ENCODE data around the gene IFITM1.
A peak's percentile ranks its signal among the peaks of the same experiment; 100 is the strongest.
"Not testable (repeated sequence)": the region's sequence is repeated elsewhere in the genome, so short reads cannot be mapped to it uniquely, and the experiment has no call there.

The IFITM1 gene

DNA sequence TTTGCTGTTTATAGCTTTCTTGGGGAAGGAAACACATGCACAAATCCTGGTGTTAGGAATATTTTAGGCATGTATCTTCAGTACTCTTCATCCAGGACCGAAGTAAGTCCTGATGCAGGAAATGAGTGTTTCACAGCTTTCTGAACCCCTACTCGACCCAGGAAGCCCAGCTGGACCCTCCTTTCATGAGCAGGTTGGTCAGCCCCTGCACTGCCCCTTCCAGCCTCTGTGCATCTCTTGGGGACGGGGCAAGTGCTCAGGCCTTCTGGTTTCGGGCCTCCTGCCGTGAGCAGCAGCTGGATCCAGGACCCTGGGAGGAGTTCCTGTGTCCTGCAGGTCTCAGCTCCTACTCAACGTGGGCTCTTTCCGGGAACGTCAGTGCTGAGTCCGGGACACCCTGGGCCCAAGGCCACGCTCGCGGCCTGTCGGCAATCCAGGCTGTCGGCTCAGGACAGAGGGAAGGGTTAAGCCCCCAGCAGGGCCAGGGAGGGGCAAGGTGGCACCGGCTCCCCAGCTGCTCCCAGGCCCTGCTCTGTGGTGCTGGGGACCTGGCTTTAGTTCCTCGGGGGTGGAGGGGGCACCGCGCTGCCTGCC lies 3.8 kb upstream of the IFITM1 start:
- not testable (repeated sequence) for DNase-seq

DNA sequence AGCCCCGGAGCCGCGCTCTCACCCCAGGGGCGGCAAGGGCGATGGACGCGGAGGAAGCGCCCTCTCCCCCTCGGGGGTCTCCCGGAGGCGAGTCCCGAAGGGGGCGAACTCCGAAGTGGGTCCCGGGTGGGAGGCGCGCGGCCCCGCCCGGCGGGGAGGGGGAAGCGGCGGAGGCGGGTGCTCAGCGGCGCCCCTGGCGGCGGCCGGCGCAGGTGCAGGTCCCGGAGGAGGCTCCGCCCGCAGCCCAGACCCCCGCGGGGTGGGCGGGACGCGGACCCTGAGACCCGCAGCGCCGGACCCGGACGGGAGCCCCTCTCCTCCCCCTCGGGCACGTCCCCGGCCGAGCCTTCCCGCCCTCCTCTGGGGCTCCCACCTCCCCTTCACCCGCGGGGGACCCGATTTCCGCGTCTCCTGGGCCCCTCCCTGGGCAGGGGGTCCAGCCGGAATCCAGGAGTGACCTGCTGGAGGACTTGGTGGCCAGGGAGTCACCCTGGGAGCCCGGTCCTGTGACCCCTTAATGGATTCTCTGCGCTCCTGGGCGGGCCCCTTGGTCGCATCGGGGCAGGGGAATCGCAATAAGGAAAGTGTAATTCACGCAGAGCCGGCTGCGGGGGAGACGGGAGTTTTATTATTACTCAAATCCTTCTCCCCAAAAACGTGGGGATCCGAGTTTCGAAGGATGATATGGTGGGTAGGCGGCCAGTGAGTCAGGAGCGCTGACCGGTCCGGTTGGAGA lies 2.7 kb upstream of the IFITM1 start:
- DNase-seq: not testable (repeated sequence)

DNA sequence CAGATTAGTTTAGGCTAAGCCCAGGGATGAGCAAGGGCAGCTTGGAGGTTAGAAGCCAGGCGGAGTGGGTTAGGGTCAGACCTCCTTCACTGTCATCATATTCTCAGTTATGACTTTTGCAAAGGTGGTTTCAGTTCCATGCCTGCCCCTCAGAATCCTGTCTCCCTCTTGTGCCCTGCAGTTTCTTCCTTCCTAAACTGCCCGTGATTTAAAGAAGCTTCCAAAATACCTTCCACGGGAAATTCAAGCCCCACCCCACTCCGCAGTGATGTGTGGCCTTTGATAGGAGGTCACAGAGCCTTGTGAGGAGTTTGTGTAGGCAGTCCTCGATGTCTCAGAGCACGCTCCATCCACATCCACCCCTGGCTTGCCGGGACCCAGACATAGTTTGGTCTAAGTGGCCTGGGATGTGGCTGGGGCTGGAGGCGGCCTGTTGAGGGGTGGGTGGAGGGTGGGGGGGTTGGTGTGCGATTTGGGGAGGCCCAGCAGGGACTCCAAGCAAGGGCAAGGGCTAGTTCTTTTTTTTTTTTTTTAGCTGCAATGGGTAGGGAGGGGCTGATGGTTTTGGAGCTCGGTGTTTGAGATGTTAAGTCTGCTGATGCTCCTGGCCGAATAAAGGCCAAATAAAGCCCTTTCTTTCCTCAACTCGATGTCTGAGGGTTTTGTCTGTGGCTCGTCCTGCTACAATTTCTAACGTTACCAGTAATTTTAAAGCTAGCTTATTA lies 1.6 kb upstream of the IFITM1 start:
- DNase-seq: no peak

DNA sequence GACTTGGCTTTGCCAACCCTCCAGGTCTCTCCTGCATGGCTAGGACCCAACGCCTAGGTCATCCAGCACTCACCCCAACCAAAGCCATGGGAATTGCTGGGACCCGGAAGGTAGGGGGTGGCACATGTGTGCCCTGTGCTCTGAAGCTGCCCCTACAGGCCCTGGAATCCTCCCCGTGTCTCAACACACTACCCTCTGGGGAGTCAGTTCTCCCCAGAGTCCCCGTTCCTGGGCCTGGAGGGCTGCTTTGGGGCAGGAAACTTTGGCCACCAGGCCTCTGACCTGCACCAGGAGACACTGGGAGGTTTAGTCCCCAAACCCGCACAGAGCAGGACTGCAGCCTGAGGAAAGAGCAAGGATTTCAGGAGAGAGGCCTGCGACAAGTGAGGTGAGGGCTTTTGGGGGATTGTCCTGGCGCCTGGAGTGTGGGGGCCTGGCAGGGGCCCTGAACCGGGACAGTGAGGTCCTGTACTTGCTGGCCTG lies 495 bp upstream of the IFITM1 start:
- no peak for DNase-seq

DNA sequence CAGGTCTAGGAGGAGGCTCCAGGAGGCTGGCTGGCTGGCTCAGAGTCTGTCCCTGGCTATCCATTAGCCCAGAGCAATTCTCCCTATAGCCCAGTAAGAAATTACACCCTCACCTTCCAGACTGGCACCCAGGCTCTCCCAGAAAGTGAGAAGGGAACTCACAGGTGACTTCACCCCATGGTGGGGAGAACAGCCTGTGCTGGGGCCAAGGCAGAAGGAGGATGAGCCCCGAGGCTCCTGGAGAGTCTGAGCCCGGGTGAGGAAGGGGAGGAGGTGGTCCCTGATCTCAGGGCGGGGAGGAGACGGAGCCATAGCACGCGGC lies 675 bp downstream of the IFITM1 start:
- DNase-seq: not testable (repeated sequence)

DNA sequence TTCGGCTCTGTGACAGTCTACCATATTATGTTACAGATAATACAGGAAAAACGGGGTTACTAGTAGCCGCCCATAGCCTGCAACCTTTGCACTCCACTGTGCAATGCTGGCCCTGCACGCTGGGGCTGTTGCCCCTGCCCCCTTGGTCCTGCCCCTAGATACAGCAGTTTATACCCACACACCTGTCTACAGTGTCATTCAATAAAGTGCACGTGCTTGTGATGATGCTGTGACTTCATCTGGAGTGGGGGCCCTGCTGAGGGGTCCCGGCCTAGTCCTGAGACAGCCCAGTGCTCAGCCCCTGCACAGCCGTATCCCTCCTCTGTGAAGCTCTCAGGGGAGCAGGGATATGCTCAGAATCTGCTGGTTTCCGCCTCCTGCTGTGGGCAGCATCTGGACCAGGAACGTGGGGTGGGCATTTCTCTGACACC lies 1.2 kb downstream of the IFITM1 start:
- DNase-seq: no peak

DNA sequence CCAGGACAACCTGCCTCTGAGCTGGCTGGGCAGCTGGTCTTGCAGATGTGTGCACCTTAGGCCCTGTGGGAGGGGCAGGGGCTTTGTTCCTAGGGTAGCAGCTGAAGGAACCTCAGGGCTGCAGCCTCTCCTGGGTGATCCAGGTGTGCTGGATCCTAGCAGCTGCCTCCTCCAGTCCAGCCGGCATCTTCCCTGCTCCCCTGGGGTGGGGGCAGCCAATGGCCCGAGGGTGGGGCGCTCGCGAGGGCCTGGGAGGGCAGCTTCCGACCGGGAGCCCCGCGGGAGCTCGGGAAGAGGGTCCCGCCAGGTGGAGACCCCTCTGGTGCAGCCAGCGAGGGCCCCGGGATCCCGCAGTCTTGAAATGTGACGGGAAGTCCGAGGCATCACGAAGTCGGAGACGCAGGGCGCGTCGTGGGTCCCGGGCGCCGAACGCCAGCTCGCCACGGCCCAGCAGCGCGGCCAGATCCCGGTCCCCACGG lies 1.7 kb downstream of the IFITM1 start:
- DNase-seq: no peak

DNA sequence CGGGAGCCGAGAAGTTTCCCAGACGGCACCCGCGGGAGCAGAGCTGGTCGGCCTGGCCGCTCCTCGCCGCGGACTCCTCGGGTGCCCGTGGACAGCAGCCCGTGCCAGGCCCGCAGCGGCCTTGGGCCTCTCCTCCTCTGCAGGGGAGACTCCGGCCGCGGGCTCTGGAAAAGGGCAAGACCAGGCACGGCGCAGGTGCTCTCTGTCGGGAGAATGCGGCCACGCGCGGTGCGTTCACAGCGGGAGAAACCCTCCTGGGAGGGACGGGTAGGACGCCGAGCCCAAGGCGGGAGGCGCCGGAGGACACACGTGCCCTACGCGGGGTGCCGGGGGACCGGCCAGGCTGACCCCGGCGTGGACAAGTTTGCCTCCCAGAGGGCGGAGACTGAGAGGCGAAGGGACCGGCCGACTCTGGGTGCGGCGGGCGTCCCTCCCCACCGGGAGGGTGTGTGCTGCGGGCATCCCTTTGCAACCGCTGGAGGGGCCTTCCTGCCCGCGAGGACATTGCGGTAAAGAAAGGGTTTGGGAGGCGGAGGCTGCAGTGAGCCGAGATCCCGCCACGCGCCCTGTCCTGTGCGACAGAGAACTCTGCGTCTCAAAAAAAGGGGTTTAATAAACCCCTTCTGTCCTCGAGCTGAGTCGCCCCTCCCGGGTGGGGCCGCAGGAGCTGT lies 2.3 kb downstream of the IFITM1 start:
- DNase-seq: no peak

DNA sequence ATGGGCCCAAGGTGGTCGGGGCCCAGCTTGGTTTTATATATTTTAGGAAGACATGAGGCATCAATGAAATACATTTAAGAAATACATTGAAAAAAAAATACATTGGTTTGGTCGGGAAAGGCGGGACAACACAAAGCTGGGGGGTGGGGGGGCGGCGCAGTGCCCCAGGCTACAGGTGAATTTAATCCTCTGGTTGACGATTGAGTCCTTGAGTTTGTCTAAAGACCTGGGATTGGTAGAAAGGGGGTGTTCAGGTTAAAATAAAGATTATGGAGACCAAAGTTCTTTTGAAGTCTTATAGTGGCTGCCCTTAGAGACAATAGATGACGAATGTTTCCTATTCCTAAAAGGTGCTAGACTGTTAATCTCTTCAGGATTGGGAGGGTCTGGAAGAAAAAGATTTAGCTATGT lies 3.1 kb downstream of the IFITM1 start:
- no peak for DNase-seq

DNA sequence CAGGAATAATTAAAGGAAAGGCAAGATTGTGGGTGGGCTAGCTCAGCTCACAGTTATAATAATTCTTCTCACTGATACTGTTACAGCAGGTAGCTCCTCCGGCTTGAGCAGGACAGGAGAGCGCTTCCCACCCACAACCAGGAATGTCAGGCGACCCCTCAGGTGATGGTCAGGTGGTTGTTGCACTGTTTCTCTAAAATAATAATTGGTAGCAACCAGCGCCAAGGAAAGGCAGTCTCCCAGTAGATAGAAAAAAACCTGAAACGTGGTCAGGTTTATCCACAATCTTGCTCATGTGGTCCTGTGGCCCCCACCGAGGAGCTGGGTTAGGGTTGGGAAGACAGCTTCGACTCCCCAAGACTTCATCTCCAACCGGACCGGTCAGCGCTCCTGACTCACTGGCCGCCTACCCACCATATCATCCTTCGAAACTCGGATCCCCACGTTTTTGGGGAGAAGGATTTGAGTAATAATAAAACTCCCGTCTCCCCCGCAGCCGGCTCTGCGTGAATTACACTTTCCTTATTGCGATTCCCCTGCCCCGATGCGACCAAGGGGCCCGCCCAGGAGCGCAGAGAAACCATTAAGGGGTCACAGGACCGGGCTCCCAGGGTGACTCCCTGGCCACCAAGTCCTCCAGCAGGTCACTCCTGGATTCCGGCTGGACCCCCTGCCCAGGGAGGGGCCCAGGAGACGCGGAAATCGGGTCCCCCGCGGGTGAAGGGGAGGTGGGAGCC lies 4.0 kb downstream of the IFITM1 start:
- not testable (repeated sequence) for DNase-seq

DNA sequence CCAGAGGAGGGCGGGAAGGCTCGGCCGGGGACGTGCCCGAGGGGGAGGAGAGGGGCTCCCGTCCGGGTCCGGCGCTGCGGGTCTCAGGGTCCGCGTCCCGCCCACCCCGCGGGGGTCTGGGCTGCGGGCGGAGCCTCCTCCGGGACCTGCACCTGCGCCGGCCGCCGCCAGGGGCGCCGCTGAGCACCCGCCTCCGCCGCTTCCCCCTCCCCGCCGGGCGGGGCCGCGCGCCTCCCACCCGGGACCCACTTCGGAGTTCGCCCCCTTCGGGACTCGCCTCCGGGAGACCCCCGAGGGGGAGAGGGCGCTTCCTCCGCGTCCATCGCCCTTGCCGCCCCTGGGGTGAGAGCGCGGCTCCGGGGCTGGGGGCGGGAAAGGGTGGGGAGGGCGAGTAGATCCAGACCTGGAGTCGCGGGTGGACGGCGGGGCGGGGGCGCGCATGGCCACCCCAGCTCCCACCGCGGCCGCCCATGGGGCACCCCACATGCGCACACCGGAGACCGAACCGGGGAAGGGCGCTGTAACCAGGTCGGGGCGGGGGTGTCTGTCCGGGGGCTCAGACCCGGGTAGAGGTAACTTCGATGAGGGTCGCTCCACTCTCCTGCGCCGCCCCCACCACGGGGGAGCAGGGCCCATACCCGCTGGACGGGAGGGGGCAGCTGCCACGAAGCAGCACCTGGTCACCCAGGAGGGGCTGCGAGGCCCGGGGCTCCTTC lies 4.7 kb downstream of the IFITM1 start:
- not testable (repeated sequence) for DNase-seq

DNA sequence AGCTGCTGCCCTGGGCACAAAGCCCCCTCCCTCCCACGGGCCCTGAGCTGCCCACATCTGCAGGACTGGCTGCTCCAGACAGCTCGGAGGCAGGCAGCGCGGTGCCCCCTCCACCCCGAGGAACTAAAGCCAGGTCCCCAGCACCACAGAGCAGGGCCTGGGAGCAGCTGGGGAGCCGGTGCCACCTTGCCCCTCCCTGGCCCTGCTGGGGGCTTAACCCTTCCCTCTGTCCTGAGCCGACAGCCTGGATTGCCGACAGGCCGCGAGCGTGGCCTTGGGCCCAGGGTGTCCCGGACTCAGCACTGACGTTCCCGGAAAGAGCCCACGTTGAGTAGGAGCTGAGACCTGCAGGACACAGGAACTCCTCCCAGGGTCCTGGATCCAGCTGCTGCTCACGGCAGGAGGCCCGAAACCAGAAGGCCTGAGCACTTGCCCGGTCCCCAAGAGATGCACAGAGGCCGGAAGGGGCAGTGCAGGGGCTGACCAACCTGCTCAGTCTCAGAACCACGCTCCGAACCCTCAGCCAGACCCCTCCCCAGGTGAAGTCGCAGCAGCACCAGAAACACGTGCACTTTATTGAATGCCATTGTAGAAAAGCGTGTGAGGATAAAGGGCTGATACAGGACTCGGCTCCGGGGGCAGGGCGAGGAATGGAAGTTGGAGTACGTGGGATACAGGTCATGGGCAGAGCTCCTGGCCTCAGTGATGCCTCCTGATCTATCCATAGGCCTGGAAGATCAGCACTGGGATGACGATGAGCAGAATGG lies 5.5 kb downstream of the IFITM1 start:
- not testable (repeated sequence) for DNase-seq

DNA sequence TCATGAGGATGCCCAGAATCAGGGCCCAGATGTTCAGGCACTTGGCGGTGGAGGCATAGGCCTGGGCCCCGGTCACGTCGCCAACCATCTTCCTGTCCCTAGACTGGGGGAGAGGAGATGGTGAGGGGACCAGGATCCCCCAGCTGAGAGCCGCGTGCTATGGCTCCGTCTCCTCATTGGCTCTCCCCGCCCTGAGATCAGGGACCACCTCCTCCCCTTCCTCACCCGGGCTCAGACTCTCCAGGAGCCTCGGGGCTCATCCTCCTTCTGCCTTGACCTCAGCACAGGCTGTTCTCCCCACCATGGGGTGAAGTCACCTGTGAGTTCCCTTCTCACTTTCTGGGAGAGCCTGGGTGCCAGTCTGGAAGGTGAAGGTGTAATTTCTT lies 6.0 kb downstream of the IFITM1 start:
- DNase-seq: not testable (repeated sequence)

DNA sequence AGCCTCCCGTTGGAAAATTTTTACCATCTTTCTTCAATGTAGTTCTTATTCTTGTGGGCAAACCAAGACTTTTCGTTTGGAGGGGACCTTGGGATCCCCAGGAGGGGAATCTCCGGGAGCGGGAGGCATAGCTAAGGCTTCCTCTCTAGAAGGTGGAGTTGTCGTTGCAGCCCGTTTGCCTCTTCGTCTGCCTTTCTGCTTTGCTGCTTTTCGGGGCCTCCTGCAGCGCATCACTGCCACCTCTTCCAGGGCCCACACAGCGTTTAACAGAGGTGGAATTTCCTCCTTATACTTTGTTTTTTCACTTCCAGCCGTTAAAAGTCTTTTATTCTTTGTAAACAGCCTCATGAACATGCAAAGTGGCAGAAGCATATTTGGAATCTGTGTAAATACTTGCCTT lies 10.3 kb downstream of the IFITM1 start:
- no peak for DNase-seq

DNA sequence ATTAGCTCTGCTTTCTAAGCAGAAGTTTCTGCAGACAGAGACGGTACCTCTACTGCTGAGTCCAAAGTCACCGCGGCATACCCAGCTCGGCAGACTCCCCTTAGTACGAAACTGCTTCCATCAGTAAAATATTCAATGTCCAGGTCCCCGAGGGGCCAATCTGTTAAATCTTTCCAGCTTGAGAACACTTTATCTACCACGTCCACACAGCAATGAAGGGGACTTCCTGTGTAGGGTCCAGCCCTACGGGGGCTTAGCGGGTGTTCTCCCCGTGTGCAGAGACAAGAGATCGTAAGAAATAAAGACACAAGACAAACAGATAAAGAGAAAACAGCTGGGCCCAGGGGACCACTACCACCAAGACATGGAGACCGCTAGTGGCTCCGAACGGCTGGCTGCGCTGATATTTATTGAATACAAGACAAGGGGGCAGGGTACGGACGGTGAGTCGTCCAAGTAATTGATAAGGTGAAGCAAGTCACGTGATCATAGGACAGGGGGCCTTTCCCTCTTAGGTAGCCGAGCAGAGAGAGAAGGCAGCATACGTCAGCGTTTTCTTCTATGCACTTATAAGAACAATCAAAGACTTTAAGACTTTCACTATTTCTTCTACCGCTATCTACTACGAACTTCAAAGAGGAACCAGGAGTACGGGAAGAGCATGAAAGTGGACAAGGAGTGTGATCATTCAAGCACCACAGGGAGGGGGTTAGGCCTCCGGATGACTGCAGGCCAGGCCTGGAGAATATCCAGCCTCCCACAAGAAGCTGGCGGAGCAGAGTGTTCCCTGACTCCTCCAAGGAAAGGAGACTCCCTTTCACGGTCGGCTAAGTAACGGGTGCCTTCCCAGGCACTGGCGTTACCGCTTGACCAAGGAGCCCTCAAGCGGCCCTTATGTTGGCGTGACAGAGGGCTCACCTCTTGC lies 11.0 kb downstream of the IFITM1 start:
- DNase-seq: not testable (repeated sequence)

DNA sequence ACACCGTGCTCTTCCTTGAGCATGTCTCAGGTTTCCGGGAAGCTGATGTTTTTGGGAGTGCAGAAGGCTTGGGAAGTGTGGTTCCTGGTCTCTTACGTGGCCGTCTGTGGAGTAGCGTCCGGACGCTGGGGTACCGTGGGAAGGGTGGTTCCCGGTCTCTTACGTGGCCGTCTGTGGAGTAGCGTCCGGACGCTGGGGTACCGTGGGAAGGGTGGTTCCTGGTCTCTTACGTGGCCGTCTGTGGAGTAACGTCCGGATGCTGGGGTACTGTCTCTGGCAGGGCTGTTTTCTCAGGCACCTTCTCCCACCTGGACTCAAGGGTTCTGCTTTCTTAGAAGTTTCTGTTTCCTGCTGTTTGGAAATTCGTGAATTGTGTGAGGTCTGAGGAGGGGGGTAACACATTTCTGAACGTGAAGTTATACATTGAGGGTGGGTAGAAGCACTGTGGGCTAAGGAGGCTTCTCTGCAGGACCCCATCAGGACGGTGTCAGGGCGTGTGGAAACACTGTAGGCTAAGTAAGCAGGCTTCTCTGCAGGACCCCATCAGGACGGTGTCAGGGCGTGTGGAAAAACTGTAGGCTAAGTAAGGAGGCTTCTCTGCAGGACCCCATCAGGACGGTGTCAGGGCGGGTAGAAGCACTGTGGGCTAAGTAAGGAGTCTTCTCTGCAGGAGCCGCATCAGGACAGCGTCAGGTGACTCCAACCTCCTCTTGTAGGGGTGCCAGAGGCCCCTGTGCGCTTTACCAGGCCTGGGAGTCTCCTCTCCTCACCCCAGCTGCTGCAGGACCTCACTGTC lies 12.2 kb downstream of the IFITM1 start:
- DNase-seq: no peak

DNA sequence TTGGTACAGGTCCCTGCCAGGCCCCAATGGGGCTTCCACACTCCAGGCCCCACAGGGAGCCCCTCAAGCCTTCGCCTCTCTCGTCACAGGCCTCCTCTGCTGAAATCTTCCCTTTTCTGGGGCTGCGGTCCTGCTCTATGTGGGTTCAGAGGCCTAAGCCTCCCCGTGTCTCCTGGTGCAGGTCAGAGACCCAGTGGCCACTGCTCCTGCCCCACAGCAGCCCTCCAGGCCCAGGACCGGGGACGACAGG lies 12.7 kb downstream of the IFITM1 start:
- DNase-seq: no peak

DNA sequence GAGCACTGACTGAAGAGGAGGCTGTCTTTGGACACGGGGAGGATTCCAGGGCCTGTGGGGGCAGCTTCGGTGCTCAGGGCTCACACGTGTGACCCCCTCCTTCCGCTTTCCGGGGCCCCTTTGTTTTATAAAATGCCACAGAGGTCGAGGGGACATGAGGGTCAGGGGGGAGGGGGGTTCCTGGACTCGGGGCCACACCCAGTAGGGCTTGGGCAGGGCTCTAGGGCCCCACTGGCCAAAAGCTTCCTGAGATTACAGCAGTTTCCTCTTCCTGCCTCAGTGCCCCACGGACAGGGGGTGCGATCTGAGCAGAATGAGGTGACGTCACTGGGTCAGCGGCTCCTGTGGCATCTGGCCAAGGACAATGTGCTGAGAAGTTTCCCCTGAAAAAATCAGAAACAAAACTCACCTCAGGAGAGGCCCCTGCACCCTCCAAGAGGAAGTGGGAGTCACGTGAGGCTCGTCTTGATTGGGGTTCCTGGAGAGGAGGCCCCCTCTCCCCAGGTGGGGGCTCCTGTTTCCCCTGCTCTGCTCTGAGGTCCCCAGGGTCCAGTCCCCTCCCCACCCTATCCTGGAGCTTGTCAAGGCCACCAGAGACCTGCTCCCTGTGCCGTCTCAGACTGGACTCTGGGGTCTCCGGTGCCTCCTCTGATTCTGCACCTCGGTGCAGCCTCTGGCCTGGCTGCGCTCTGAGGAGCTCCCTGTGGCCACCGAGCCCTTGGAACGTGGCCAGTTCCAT lies 13.2 kb downstream of the IFITM1 start:
- DNase-seq: peak; percentile 47

DNA sequence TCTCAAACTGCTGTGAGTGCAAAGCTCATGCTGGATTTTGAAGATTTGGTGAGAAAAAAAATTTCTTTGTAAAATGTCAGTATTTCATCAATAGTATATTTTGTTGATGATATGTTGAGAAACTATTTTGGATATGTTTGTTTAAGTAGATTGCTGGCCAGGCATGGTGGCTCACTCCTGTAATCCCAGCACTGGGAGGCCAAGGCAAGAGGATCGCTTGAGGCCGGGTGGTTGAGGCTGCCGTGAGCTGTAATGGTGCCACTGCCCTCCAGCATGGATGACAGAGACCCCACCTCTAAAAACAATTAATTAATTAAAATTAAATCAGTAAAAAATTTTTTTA lies 13.7 kb downstream of the IFITM1 start:
- DNase-seq: no peak

Data from activated naive CD4-positive, alpha-beta T cell treated with Interleukin-2 at 50 U/mL for 16 hours (primary cell).